Testis (tissue), 3 donors: Measurements from ENCODE around the gene SP2. TPM values are rescaled to one million over a fixed set of nuclear protein-coding genes. Genes with fewer than 3 reads are reported as not detected.

Experiments used
- DNase-seq: peaks from one replicate; pipeline ENCODE4 v3.0.0-alpha.2; 2019
- H3K27ac ChIP-seq, 2 donors: fragments of 200-600 bp; sonication (generic); one replicate each; pipeline ENCODE4 v1.5.1; 2019
- H3K27me3 ChIP-seq: fragments of 200-600 bp; sonication (generic); one replicate; pipeline ENCODE4 v1.5.1; 2019
- H3K36me3 ChIP-seq: fragments of 200-600 bp; sonication (generic); one replicate; pipeline ENCODE4 v1.5.1; 2017; ENCODE audit warnings: low read depth; ENCODE audit errors: missing control alignments
- H3K4me1 ChIP-seq: fragments of 200-600 bp; sonication (generic); one replicate; pipeline ENCODE4 v1.5.1; 2019
- H3K4me3 ChIP-seq, 2 donors: fragments of 200-600 bp; sonication (generic); one replicate each; pipeline ENCODE4 v1.5.1; 2017 to 2019
- H3K9me3 ChIP-seq: fragments of 200-600 bp; sonication (generic); one replicate; pipeline ENCODE4 v1.5.1; 2017
- POLR2A ChIP-seq: fragments of 450-650 bp; IDR thresholded peaks from one replicate; pipeline ENCODE4 v1.6.1; 2017; ENCODE audit warnings: antibody characterized with exemption, mild to moderate bottlenecking, moderate library complexity
- WGBS, 2 donors: methylation state at CpG; one replicate each; pipeline ENCODE4 v1.1.5; 2018; 5-methylcytosine and 5-hydroxymethylcytosine counted together
- intact Hi-C: fragments of 100-400 bp; cut with DNase I; formaldehyde crosslinking; loops from one replicate; pipeline ENCODE4 v1.15.1; 2023; ENCODE audit warnings: low total_unique reads
- polyA plus RNA-seq: library from polyadenylated mRNA; stranded (reverse); fragments of 350-450 nt; fragmentation: Illumina TruSeq; extraction: RNeasy Lipid Tissue Mini Kit (QIAGEN cat#74804); gene quantifications from one replicate; pipeline ENCODE4 v1.2.3, GENCODE V29; 2014; ENCODE audit warnings: low read depth, low replicate concordance; ENCODE audit not compliant: insufficient read depth
- total RNA-seq, 2 donors: library from RNA; depleted of rRNA; stranded (reverse); fragments of >200 nt; gene quantifications; one replicate each; pipeline ENCODE4 v1.2.3, GENCODE V29; 2016
- TF ChIP-seq, protein P1 (sequence below), 3 experiments: fragments of 450-650 bp in 2 of 3; fragments of 200-600 bp in 1 of 3; sonication (generic) in 1 of 3; IDR thresholded peaks; one replicate each; pipeline ENCODE4 v1.5.1; 2016 to 2019; ENCODE audit warnings: antibody characterized with exemption in 3 of 3, mild to moderate bottlenecking in 2 of 3, moderate library complexity in 1 of 3

SP2 gene
- total and polyA plus RNA-seq, 3 donors from 2014 or later, result 18.9 to 35.0 (median 23.5) TPM

DNA sequence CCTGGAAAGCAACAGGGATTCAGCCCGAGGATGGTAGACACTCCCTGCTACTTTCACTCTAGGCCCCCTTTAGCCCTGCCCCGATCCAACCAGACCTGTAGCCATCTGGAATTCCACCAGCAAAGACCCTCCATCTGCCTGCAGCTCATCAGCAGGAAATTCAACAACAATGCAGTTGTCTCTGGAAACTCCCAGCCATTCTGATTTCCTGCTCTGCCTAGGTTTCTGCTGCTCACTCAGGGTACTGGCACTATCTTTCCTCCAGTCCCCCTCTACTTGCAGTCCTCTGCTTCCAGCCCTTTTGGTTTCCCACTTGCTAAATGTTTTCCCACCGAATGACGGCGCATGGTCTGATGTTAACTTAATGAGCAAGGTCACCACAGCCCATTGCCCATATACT lies 42.4 kb upstream of the SP2 start:
- intact Hi-C loops, result no loop called here
- WGBS, 2 donors, result 50 to 52% methylated on average over 5 of the region's 5 CpGs
- no peak overlapping the region for H3K27ac ChIP-seq
- H3K4me3 ChIP-seq, result no peak overlapping the region
- H3K27me3 ChIP-seq, result no peaks in the 10 kb centered on the region
- no peak for DNase-seq
- H3K9me3 ChIP-seq, result no peaks in the 10 kb centered on the region
- peaks cover 13% of the 10 kb centered on the region for H3K4me1 ChIP-seq
- no peaks in the 10 kb centered on the region for H3K36me3 ChIP-seq
- TF ChIP-seq, protein P1, sequence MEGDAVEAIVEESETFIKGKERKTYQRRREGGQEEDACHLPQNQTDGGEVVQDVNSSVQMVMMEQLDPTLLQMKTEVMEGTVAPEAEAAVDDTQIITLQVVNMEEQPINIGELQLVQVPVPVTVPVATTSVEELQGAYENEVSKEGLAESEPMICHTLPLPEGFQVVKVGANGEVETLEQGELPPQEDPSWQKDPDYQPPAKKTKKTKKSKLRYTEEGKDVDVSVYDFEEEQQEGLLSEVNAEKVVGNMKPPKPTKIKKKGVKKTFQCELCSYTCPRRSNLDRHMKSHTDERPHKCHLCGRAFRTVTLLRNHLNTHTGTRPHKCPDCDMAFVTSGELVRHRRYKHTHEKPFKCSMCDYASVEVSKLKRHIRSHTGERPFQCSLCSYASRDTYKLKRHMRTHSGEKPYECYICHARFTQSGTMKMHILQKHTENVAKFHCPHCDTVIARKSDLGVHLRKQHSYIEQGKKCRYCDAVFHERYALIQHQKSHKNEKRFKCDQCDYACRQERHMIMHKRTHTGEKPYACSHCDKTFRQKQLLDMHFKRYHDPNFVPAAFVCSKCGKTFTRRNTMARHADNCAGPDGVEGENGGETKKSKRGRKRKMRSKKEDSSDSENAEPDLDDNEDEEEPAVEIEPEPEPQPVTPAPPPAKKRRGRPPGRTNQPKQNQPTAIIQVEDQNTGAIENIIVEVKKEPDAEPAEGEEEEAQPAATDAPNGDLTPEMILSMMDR (IDR thresholded peaks at IDR 0.05), result no peak
- TF ChIP-seq POLR2A, result no peak

DNA sequence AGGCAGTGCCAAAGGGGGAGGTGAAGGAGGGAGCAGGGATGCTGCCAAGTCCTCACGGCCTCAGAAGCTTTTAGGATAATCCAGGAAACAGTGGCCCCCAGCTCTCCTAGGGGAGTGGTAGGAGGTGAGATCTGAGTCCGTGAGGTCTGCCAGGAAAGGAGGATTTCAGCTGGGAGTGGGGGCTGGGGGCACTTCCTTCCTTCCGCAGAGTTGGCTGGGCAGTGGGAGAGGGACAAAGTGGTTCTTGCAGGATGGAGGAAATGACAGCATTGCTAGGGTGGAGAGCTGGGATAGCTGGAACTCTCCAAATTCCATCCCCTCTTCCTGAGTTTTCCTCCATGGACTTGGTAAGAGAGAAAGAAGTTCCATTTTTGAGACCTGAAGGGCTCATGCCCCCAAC lies 40.3 kb upstream of the SP2 start:
- Histone ChIP-seq H3K4me1 (peaks cover 12% of the 10 kb centered on the region), H3K36me3 (no peaks in the 10 kb centered on the region), H3K27ac (no peak overlapping the region), H3K9me3 (no peaks in the 10 kb centered on the region), H3K27me3 (no peaks in the 10 kb centered on the region), H3K4me3 (no peak overlapping the region)
- intact Hi-C loops, result no loop called here
- WGBS, 2 donors, result 46 to 64% methylated on average over 3 of the region's 3 CpGs
- DNase-seq, result no peak
- TF ChIP-seq, protein P1 (IDR thresholded peaks at IDR 0.05), result no peak
- no peak for TF ChIP-seq POLR2A

DNA sequence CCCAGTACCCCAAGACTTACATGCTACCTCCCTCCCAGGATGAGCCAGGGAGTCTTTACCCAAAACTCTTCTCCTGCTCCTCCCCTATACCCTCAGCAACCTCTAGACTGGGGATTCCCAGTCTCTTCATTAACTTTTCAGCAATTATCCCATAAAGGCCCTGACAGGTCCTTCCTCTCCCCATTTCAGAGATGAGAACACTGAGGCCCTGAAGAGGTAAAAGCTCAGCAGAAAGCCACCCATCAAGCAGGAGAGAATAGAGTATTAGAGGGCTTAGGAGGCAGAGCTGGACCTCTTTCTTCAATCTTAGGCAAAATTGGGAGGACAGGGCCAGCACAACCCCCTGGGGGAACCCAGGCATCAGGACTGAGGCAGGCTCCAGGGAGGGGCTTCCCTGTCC lies 39.2 kb upstream of the SP2 start:
- intact Hi-C loops, result no loop called here
- no peak for DNase-seq

DNA sequence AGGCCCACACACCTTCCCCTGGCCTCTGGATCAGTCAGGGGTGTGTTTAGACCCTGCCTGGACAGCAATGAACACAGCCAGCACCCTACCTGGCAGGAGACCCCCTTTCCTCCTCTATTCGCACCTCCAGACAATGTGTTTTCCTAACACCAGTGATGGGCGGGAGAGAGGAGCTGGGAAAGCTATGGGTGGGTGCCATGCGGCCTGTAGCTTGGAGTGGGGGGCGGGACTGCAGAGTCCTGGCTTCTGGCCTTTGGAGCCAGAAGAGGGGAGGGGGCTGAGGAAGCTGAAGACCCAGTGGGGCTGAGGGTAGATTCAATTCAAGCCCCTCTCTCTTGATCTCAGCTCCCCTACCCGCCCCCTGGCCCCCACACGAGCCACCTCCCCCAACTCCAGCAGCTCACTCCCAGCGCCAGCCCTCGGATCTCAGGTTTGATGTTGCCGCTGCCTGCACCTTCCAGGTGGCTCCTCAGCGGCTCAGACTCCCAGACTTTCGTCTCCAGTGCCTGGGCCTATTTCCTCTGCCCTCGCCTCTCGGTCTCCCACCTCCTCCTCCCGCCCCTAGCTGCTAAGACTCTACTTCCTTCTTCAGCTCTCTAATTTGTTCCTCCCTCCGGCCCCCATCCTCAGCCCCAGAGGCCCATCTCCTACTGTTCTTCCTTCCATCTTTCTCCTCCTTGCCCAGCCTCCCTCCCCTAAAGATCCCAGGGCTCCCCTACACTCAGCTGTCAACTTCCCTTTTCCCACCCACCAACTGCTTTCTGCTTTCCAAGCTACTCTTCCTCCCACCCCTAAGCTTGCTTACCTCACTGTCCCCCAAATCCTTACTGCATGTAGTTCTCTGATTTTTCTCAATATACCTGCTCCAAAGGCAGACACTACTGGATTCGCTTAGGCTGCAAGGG lies 38.2 kb upstream of the SP2 start:
- no peaks in the 10 kb centered on the region for H3K36me3 ChIP-seq
- H3K27me3 ChIP-seq, result no peaks in the 10 kb centered on the region
- intact Hi-C loops, result no loop called here
- H3K4me3 ChIP-seq, result no peak overlapping the region
- 83 to 92% methylated on average over 14 to 16 of the region's 16 CpGs for WGBS, 2 donors
- no peak for DNase-seq
- no peak overlapping the region for H3K27ac ChIP-seq
- no peak for TF ChIP-seq POLR2A
- TF ChIP-seq, protein P1 (IDR thresholded peaks at IDR 0.05), result no peak
- no peaks in the 10 kb centered on the region for H3K4me1 ChIP-seq
- H3K9me3 ChIP-seq, result no peaks in the 10 kb centered on the region

More for the DNA sequence above, 39.2 kb upstream of the SP2 start:
- no peak overlapping the region for H3K4me3 ChIP-seq
- no peaks in the 10 kb centered on the region for H3K9me3 ChIP-seq
- H3K36me3 ChIP-seq, result no peaks in the 10 kb centered on the region
- H3K4me1 ChIP-seq, result peaks cover 4% of the 10 kb centered on the region
- H3K27me3 ChIP-seq, result no peaks in the 10 kb centered on the region
- no peak overlapping the region for H3K27ac ChIP-seq
- no peak for TF ChIP-seq POLR2A
- TF ChIP-seq, protein P1 (IDR thresholded peaks at IDR 0.05), result no peak

DNA sequence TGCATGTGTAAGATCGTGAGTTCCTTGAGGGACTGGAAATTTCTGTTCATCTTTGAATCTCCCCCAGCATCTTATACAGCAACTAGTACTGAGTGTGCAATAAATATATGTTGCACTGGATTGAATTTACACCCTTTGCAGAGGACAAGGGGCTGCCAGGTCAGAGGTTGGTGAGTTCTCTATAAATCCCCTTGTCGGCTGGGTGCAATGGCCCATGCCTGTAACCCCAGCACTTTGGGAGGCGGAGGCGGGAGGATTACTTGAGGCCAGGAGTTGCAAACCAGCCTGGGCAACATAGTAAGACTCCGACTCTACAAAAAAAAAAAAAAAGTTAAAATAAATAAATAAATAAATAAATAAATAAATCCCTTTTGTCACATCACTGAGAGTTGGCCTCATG lies 35.6 kb upstream of the SP2 start:
- Histone ChIP-seq H3K36me3 (no peaks in the 10 kb centered on the region), H3K27me3 (no peaks in the 10 kb centered on the region), H3K27ac (no peak overlapping the region), H3K4me3 (no peak overlapping the region), H3K9me3 (no peaks in the 10 kb centered on the region), H3K4me1 (no peaks in the 10 kb centered on the region)
- TF ChIP-seq, protein P1 (IDR thresholded peaks at IDR 0.05), result no peak
- TF ChIP-seq POLR2A, result no peak
- intact Hi-C loops, result no loop called here
- no peak for DNase-seq
- 87 to 91% methylated on average over 5 of the region's 5 CpGs for WGBS, 2 donors
